HCT116 (cell line): ENCODE results near the gene MN1.

Source experiments
- CBX3 ChIP-seq: IDR thresholded peaks from 2 replicates; pipeline ENCODE4 v1.6.1; 2012; ENCODE audit warnings: low read depth
- EGR1 ChIP-seq: IDR thresholded peaks from 2 replicates; pipeline ENCODE4 v1.6.1; 2012; ENCODE audit warnings: low read depth
- EZH2 ChIP-seq: fragments of 200-600 bp; sonication (generic); IDR thresholded peaks from 2 replicates; pipeline ENCODE4 v1.6.1; 2017; ENCODE audit warnings: antibody characterized with exemption, mixed run types
- EZH2phosphoT487 ChIP-seq: fragments of 200-600 bp; IDR thresholded peaks from 2 replicates; pipeline ENCODE4 v1.6.1; 2018; ENCODE audit warnings: antibody characterized with exemption, borderline replicate concordance
- POLR2A ChIP-seq: IDR thresholded peaks from 2 replicates; pipeline ENCODE4 v1.7.0; 2011; ENCODE audit warnings: borderline replicate concordance; ENCODE audit not compliant: insufficient read depth, insufficient read length; ENCODE audit errors: extremely low read depth
- RAD21 ChIP-seq: IDR thresholded peaks from 2 replicates; pipeline ENCODE4 v1.6.1; 2012; ENCODE audit warnings: low read depth, mild to moderate bottlenecking
- TF ChIP-seq, protein P1 (sequence below): IDR thresholded peaks from 2 replicates; pipeline ENCODE4 v1.6.1; 2012
- TF ChIP-seq, protein P2 (sequence below), 3 experiments: fragments of 200-600 bp in 1 of 3; sonication (generic) in 1 of 3; IDR thresholded peaks in 2 of 3; conservative IDR thresholded peaks in 1 of 3; 2 replicates each; pipeline ENCODE4 v1.5.1; 2012 to 2017; ENCODE audit warnings: low read depth in 2 of 3, low read length in 2 of 3, antibody characterized with exemption in 1 of 3, borderline replicate concordance in 1 of 3, control low read depth in 1 of 3, mild to moderate bottlenecking in 1 of 3, mixed read lengths in 1 of 3, mixed run types in 1 of 3, moderate library complexity in 1 of 3; ENCODE audit not compliant: insufficient read depth in 1 of 3
- TF ChIP-seq, protein P3 (sequence below): IDR thresholded peaks from 2 replicates; pipeline ENCODE4 v1.6.1; 2012; ENCODE audit warnings: low read depth

- TF ChIP-seq RAD21 = no peak
- no peak for TF ChIP-seq POLR2A
- TF ChIP-seq EGR1 = no peak
- TF ChIP-seq, protein P1, sequence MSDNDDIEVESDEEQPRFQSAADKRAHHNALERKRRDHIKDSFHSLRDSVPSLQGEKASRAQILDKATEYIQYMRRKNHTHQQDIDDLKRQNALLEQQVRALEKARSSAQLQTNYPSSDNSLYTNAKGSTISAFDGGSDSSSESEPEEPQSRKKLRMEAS = no peak
- TF ChIP-seq, protein P2, sequence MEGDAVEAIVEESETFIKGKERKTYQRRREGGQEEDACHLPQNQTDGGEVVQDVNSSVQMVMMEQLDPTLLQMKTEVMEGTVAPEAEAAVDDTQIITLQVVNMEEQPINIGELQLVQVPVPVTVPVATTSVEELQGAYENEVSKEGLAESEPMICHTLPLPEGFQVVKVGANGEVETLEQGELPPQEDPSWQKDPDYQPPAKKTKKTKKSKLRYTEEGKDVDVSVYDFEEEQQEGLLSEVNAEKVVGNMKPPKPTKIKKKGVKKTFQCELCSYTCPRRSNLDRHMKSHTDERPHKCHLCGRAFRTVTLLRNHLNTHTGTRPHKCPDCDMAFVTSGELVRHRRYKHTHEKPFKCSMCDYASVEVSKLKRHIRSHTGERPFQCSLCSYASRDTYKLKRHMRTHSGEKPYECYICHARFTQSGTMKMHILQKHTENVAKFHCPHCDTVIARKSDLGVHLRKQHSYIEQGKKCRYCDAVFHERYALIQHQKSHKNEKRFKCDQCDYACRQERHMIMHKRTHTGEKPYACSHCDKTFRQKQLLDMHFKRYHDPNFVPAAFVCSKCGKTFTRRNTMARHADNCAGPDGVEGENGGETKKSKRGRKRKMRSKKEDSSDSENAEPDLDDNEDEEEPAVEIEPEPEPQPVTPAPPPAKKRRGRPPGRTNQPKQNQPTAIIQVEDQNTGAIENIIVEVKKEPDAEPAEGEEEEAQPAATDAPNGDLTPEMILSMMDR (IDR thresholded peaks at IDR 0.05 in 2 of 3, conservative IDR thresholded peaks at IDR 0.05 in 1 of 3; ENCODE audit: borderline replicate concordance in 1 of 3, insufficient read depth in 1 of 3, low read depth in 2 of 3, low read length in 2 of 3) = no peak
- no peak for TF ChIP-seq EZH2
- TF ChIP-seq EZH2phosphoT487 = no peak
- no peak for TF ChIP-seq CBX3
- TF ChIP-seq, protein P3, sequence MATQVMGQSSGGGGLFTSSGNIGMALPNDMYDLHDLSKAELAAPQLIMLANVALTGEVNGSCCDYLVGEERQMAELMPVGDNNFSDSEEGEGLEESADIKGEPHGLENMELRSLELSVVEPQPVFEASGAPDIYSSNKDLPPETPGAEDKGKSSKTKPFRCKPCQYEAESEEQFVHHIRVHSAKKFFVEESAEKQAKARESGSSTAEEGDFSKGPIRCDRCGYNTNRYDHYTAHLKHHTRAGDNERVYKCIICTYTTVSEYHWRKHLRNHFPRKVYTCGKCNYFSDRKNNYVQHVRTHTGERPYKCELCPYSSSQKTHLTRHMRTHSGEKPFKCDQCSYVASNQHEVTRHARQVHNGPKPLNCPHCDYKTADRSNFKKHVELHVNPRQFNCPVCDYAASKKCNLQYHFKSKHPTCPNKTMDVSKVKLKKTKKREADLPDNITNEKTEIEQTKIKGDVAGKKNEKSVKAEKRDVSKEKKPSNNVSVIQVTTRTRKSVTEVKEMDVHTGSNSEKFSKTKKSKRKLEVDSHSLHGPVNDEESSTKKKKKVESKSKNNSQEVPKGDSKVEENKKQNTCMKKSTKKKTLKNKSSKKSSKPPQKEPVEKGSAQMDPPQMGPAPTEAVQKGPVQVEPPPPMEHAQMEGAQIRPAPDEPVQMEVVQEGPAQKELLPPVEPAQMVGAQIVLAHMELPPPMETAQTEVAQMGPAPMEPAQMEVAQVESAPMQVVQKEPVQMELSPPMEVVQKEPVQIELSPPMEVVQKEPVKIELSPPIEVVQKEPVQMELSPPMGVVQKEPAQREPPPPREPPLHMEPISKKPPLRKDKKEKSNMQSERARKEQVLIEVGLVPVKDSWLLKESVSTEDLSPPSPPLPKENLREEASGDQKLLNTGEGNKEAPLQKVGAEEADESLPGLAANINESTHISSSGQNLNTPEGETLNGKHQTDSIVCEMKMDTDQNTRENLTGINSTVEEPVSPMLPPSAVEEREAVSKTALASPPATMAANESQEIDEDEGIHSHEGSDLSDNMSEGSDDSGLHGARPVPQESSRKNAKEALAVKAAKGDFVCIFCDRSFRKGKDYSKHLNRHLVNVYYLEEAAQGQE = no peak
Measured at GRCh38 chr22:27780161-27780575, 21.4 kb downstream of the MN1 start.
